ENCODE measurements around the gene ZBTB12. TPM values are rescaled to one million over a fixed set of nuclear protein-coding genes. Genes with fewer than 3 reads are reported as not detected.
A peak's percentile ranks its signal among the peaks of the same experiment; 100 is the strongest.

Gene ZBTB12
- total and polyA plus RNA-seq, 4 experiments from 2014 or later = 2.4 to 2.5 TPM; not detected in 2

DNA sequence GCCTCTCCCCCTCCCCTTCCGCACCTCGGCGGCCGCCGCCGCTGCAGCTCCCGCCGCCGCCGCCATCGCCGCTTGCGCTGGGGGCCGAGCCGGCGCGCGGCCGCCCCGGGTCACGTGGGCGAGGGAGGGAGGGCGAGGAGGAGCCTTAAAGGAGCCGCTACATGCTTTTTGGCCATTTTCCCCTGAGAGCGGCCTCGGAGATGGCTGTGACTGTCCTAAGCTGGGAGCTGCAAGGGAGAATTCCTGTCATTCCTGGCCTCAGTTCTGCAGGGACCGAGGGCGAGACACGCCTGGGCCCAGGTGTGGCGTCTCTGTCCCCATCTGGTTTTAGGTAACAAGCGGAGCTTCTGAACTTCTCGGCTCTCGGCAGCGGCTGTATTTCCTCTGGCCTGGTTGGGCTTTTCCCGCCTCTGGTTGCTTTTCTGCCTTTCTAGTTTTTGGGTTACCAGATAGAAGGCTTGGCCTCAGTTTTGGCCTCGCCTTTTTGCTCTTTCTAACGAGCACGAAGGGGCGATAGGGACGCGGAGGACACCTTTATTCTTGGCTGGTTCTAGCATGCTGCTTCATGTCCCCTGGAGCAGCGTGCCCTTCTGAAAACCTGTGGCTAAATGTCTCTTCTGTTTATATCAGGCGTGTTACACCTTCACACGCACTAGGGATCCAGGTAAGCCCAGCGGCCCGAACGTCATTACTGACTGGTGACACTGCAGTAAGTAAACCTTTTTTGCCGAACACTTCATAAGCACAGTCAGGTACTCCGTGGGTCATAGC, 4.1 kb downstream of the ZBTB12 start, which contains the start of gene EHMT2:
EHMT2 (minus strand) TSS at position 87 of the 771 bp plus-strand sequence; CDS start at position 66, 21 bp downstream.
- H3K27me3 Mint-ChIP-seq = no peaks in the 10 kb centered on the region
- no peaks in the 10 kb centered on the region for H3K27me3 ChIP-seq (ENCODE audit: insufficient read depth, low read length)
- H3K9me3 ChIP-seq (ENCODE audit: control insufficient read depth in 1 of 2, low read length in 2 of 2) = no peaks in the 10 kb centered on the region
- CTCF ChIA-PET (ENCODE audit: partially characterized antibody) = interaction anchor here (1.0 to 2.3 kb wide), 7 partner anchors 8 to 70 kb away, joined by 4 to 9 read pairs (median 5); partner anchors contain the start of genes CFB, HSPA1B, NELFE and NEU1
- intact Hi-C loops (cut with micrococcal nuclease) = loop anchor here (1.0 to 5.0 kb wide), 8 partner anchors 34 to 1310 kb away; partner anchors contain the start of genes ABHD16A, AGPAT1, BAG6 and CSNK2B
- peaks cover 16% of the 10 kb centered on the region for H3K36me3 ChIP-seq (ENCODE audit: insufficient read depth, low read length)
- H3K4me1 ChIP-seq (ENCODE audit: insufficient read depth, low read length) = peaks cover 40% of the 10 kb centered on the region
- H3K36me3 Mint-ChIP-seq = peaks cover 4 to 34% of the 10 kb centered on the region in 2 donors
- H3K27ac ChIP-seq (ENCODE audit: low read depth, low read length) = peak within 1 kb of the TSS; percentile 88
- peak within 1 kb of the TSS; percentile 95 to 99 (median 97) for H3K27ac Mint-ChIP-seq
- peaks cover 20 to 47% (median 33%) of the 10 kb centered on the region in 4 donors for H3K4me1 Mint-ChIP-seq
- H3K4me3 ChIP-seq (ENCODE audit: low read length in 2 of 2) = peak within 1 kb of the TSS; percentile 71 to 92
- peak; percentile 81 to 87 (median 85) for DNase-seq
- POLR2A ChIA-PET (ENCODE audit: partially characterized antibody) = interaction anchor here (0.6 to 2.8 kb wide), 29 partner anchors 10 to 1074 kb away, joined by 3 to 21 read pairs (median 4); partner anchors contain the start of genes ABHD16A, BAG6, C6orf47 and CSNK2B
- peak within 1 kb of the TSS; percentile 92 to 99 (median 96) for H3K4me3 Mint-ChIP-seq
- H3K9me3 Mint-ChIP-seq = no peaks in the 10 kb centered on the region

DNA sequence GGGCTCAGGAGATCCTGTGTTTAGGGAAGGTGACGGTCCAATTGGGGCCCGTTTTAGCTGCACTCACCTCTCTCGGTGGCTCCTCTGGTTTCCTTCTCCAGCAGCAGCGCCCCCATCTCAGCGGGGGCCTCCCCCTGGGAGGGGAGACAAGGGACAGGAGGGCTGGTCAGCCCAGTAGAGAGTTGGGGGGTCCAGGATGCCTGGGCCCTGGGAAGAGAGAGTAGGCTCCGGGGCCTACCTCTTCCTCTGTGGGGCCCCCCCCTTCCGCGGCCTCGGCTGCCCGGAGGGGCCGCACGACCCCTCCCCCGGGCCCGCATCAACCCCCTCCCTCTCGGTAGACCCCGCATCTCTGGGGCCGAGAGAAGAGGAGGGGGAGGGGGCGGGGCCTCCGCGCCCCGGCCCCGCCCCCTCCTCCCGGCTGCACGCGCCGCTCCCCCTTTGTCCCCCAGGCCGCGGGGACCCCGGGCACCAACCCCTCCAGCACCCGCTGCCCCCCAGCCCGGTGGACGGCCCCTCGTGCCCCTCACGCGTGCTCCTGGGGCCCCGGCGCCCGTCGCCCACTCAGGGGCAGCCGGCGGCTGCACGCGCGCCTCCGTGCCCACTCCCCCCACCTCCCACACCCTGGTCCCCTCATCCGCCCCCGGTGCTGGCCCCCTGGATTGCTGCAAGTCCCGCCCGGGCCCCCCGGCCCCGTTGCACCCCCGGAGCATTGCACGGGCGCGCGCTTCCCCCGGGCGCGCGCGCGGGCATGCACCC, 4.9 kb downstream of the ZBTB12 start:
- Histone ChIP-seq H3K4me3 (ENCODE audit: low read length in 2 of 2) (peak overlapping the region in 1 of 2 donors; percentile 92), H3K9me3 (ENCODE audit: control insufficient read depth in 1 of 2, low read length in 2 of 2) (no peaks in the 10 kb centered on the region), H3K4me1 (ENCODE audit: insufficient read depth, low read length) (peaks cover 35% of the 10 kb centered on the region), H3K36me3 (ENCODE audit: insufficient read depth, low read length) (peaks cover 24% of the 10 kb centered on the region), H3K27ac (ENCODE audit: low read depth, low read length) (peak overlapping the region; percentile 69), H3K27me3 (ENCODE audit: insufficient read depth, low read length) (no peaks in the 10 kb centered on the region)
- no peaks in the 10 kb centered on the region for H3K9me3 Mint-ChIP-seq
- H3K27ac Mint-ChIP-seq = peak overlapping the region; percentile 87 to 94 (median 91)
- no peaks in the 10 kb centered on the region for H3K27me3 Mint-ChIP-seq
- peak overlapping the region; percentile 83 to 94 (median 85) for H3K4me3 Mint-ChIP-seq
- POLR2A ChIA-PET (ENCODE audit: partially characterized antibody) = interaction anchor here (0.6 to 2.8 kb wide), 21 partner anchors 14 to 1075 kb away, joined by 3 to 21 read pairs (median 4); partner anchors contain the start of genes ABHD16A, BAG6, C6orf47 and DDX39B
- H3K4me1 Mint-ChIP-seq = peaks cover 17 to 42% (median 27%) of the 10 kb centered on the region in 4 donors
- CTCF ChIA-PET (ENCODE audit: partially characterized antibody) = interaction anchor here (1.5 to 2.3 kb wide), 4 partner anchors 7 to 49 kb away, joined by 4 to 9 read pairs (median 6); partner anchors contain the start of genes CFB and NEU1
- H3K36me3 Mint-ChIP-seq = peaks cover 11 to 40% of the 10 kb centered on the region in 2 donors
- peak in 1 of 5 donors; percentile 41 for DNase-seq
- intact Hi-C loops (cut with micrococcal nuclease) = loop anchor here (1.0 to 5.0 kb wide), 6 partner anchors 34 to 1310 kb away; partner anchors contain the start of genes ABHD16A, AGPAT1, CSNK2B and LY6G5B

DNA sequence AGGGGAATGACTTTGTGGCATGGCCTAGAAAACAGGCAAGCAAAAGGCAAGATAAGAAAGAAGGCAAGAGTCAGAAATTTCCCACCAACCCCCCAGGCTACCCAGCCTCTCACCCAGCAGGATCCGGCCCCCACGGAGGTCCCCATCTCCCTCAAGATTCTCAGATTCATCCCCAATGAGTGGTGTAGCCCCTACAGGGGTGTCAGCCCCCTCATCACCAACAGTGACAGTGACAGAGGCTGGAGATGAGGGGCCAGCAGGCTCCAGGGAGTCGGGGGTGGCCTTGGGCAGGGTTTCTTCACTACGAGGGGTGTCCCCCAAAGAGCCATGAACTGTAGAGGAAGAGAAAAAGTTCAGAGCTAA, 5.4 kb downstream of the ZBTB12 start:
- ChIA-PET POLR2A (ENCODE audit: partially characterized antibody) (interaction anchor here (2.3 to 2.8 kb wide), 2 partner anchors 13 to 56 kb away, joined by 6 to 13 read pairs; no protein-coding TSS in a partner anchor), CTCF (ENCODE audit: partially characterized antibody) (no interaction called here)
- H3K27me3 Mint-ChIP-seq = no peaks in the 10 kb centered on the region
- Histone ChIP-seq H3K9me3 (ENCODE audit: control insufficient read depth in 1 of 2, low read length in 2 of 2) (no peaks in the 10 kb centered on the region), H3K27ac (ENCODE audit: low read depth, low read length) (peak overlapping the region; percentile 69), H3K36me3 (ENCODE audit: insufficient read depth, low read length) (peaks cover 29% of the 10 kb centered on the region), H3K4me3 (ENCODE audit: low read length in 2 of 2) (peak overlapping the region in 1 of 2 donors; percentile 92), H3K27me3 (ENCODE audit: insufficient read depth, low read length) (no peaks in the 10 kb centered on the region), H3K4me1 (ENCODE audit: insufficient read depth, low read length) (peaks cover 35% of the 10 kb centered on the region)
- no peaks in the 10 kb centered on the region for H3K9me3 Mint-ChIP-seq
- DNase-seq = no peak
- H3K4me3 Mint-ChIP-seq = peak overlapping the region; percentile 83 to 88 (median 85)
- peak overlapping the region; percentile 87 to 94 (median 91) for H3K27ac Mint-ChIP-seq
- peaks cover 16 to 44% of the 10 kb centered on the region in 2 donors for H3K36me3 Mint-ChIP-seq
- peaks cover 17 to 42% (median 27%) of the 10 kb centered on the region in 4 donors for H3K4me1 Mint-ChIP-seq
- intact Hi-C loops (cut with micrococcal nuclease) = loop anchor here (2.0 to 5.0 kb wide), 4 partner anchors 62 to 1311 kb away; partner anchors contain the start of genes AGPAT1, CSNK2B, LY6G5B and RING1

DNA sequence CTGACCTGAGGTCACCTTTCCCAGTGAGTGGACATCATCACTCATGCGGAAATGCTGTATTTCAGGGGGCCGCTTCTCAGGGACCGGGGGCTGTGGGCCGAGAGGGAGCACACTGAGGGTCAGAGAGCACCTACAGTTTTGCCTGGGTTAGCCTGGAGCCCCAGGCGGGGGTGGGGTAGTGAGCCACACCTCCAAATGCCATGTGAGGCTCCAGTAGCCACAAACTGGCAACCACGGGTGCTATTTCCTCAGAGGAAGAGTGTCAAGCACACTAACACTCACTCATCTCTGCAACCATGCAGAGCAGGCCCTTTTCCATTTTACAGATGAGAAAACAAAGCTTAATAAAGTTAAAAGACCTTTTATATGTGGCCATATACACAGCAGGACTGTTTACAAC, 9.1 kb downstream of the ZBTB12 start:
- ChIA-PET POLR2A (ENCODE audit: partially characterized antibody) (no interaction called here), CTCF (ENCODE audit: partially characterized antibody) (no interaction called here)
- Mint-ChIP-seq H3K4me1 (peaks cover 6 to 21% (median 14%) of the 10 kb centered on the region in 4 donors), H3K36me3 (peaks cover 33 to 60% of the 10 kb centered on the region in 2 donors), H3K4me3 (no peak overlapping the region), H3K27me3 (no peaks in the 10 kb centered on the region), H3K27ac (peak overlapping the region in 2 of 7 donors; percentile 9 to 47), H3K9me3 (peaks cover 0 to 2% (median 0%) of the 10 kb centered on the region in 8 donors)
- H3K36me3 ChIP-seq (ENCODE audit: insufficient read depth, low read length) = peaks cover 50% of the 10 kb centered on the region
- H3K9me3 ChIP-seq (ENCODE audit: control insufficient read depth in 1 of 2, low read length in 2 of 2) = no peaks in the 10 kb centered on the region
- H3K4me3 ChIP-seq (ENCODE audit: low read length in 2 of 2) = no peak overlapping the region
- H3K27ac ChIP-seq (ENCODE audit: low read depth, low read length) = no peak overlapping the region
- no peak for DNase-seq
- peaks cover 13% of the 10 kb centered on the region for H3K4me1 ChIP-seq (ENCODE audit: insufficient read depth, low read length)
- intact Hi-C loops (cut with micrococcal nuclease) = no loop called here
- H3K27me3 ChIP-seq (ENCODE audit: insufficient read depth, low read length) = no peaks in the 10 kb centered on the region

DNA sequence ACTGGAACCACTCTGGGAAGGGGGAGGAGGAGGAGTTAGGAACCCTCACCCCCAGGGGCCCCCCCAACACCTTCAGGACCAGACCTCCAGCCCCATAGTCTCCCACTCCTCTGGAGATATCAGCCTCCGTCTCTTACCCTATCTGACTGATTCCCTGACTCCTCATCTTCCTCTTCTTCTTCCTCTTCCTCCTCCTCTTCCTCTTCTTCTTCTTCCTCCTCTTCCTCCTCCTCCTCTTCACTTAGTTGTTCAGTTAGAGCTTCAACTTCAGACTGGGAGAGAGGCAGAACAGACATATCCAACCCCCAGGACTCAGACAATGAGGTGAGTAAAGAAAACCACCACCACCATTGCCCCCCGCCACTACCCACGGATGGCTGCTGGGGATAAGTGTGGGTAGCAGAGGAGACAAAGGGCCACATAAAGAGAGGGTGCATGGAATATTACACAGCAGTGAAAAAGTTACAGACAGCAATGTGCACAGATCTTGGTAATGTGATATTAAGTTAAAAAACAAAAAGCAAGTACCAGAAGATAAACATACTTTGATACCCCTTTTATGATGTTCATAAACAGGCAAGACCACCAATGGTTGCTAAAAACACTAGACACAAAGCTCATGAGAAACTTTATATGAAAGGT, 12.4 kb downstream of the ZBTB12 start:
- intact Hi-C loops (cut with micrococcal nuclease) = no loop called here
- Mint-ChIP-seq H3K4me3 (no peak overlapping the region), H3K27ac (peak overlapping the region in 2 of 7 donors; percentile 35 to 77), H3K4me1 (peaks cover 1 to 7% (median 5%) of the 10 kb centered on the region in 4 donors), H3K36me3 (peaks cover 51 to 66% of the 10 kb centered on the region in 2 donors), H3K9me3 (peaks cover 0 to 2% (median 0%) of the 10 kb centered on the region in 8 donors), H3K27me3 (no peaks in the 10 kb centered on the region)
- Histone ChIP-seq H3K4me1 (ENCODE audit: insufficient read depth, low read length) (no peaks in the 10 kb centered on the region), H3K4me3 (ENCODE audit: low read length in 2 of 2) (no peak overlapping the region), H3K36me3 (ENCODE audit: insufficient read depth, low read length) (peaks cover 60% of the 10 kb centered on the region), H3K9me3 (ENCODE audit: control insufficient read depth in 1 of 2, low read length in 2 of 2) (no peaks in the 10 kb centered on the region), H3K27ac (ENCODE audit: low read depth, low read length) (no peak overlapping the region), H3K27me3 (ENCODE audit: insufficient read depth, low read length) (no peaks in the 10 kb centered on the region)
- DNase-seq = no peak
- ChIA-PET POLR2A (ENCODE audit: partially characterized antibody) (interaction anchor here (1.6 kb wide), 1 partner anchor 27 kb away, joined by 5 read pairs; the partner anchor contains the start of gene NEU1), CTCF (ENCODE audit: partially characterized antibody) (interaction anchor here (0.8 to 3.4 kb wide), 18 partner anchors 9 to 291 kb away, joined by 3 to 18 read pairs (median 4); partner anchors contain the start of genes DDAH2, EHMT2, LY6G5C and NELFE)
